Measurements from ENCODE around the gene VIM.

- TF ChIP-seq CTCF (conservative IDR thresholded peaks at IDR 0.05 in 1 of 2, IDR thresholded peaks at IDR 0.05 in 1 of 2; ENCODE audit: low read depth in 1 of 2, low read length in 2 of 2) = no peak
- no peak for TF ChIP-seq EZH2 (IDR thresholded peaks at IDR 0.05; ENCODE audit: low read length, missing control alignments)
Measured at GRCh38 chr10:17209881-17210280, 18.2 kb upstream of the VIM start.

Data from fibroblast of lung (primary cell).